Fibroblast of lung (primary cell): Measurements from ENCODE around the gene CREB5. TPM values are rescaled to one million over a fixed set of nuclear protein-coding genes. Genes with fewer than 3 reads are reported as not detected.

Source experiments
- DNase-seq, 2 donors: peaks; one replicate each; pipeline versions ENCODE4 v3.0.0 to v3.0.0-alpha.2; 2010; ENCODE audit warnings: low read depth in 2 of 2
- H2AFZ ChIP-seq: 2 replicates; pipeline ENCODE4 v1.5.1; 2012; ENCODE audit warnings: low read length, control low read depth, inconsistent platforms
- H3K27ac ChIP-seq: 2 replicates; pipeline ENCODE4 v1.5.1; 2011; ENCODE audit warnings: low read length, control low read depth; ENCODE audit not compliant: insufficient read depth
- H3K27me3 ChIP-seq: 2 replicates; pipeline ENCODE4 v1.5.1; 2011; ENCODE audit warnings: mild to moderate bottlenecking, low read length; ENCODE audit not compliant: control insufficient read depth, insufficient read depth
- H3K36me3 ChIP-seq: 2 replicates; pipeline ENCODE4 v1.5.1; 2011; ENCODE audit warnings: low read length; ENCODE audit not compliant: control insufficient read depth, insufficient read depth
- H3K4me1 ChIP-seq: 2 replicates; pipeline ENCODE4 v1.5.1; 2011; ENCODE audit warnings: low read length; ENCODE audit not compliant: control insufficient read depth, insufficient read depth; ENCODE audit errors: extremely low read depth
- H3K4me2 ChIP-seq: 2 replicates; pipeline ENCODE4 v1.5.1; 2011; ENCODE audit warnings: low read length, control low read depth; ENCODE audit not compliant: insufficient read depth; ENCODE audit errors: extremely low read depth
- H3K4me3 ChIP-seq, 4 experiments: fragments of 200-600 bp in 1 of 4; sonication (generic) in 1 of 4; replicated peaks in 1 of 4; 2 replicates each; pipeline ENCODE4 v1.5.1; 2011 to 2016; ENCODE audit warnings: low read length in 4 of 4, low read depth in 3 of 4, mild to moderate bottlenecking in 3 of 4, control low read depth in 2 of 4, inconsistent platforms in 1 of 4, mixed read lengths in 1 of 4; ENCODE audit not compliant: insufficient read depth in 1 of 4; ENCODE audit errors: control extremely low read depth in 1 of 4
- H3K79me2 ChIP-seq: 2 replicates; pipeline ENCODE4 v1.5.1; 2012; ENCODE audit warnings: mild to moderate bottlenecking, low read length, inconsistent platforms; ENCODE audit not compliant: control insufficient read depth, insufficient read depth
- H3K9ac ChIP-seq: 2 replicates; pipeline ENCODE4 v1.5.1; 2011; ENCODE audit warnings: mild to moderate bottlenecking, low read length, control low read depth; ENCODE audit not compliant: insufficient read depth
- H3K9me3 ChIP-seq: 2 replicates; pipeline ENCODE4 v1.5.1; 2012; ENCODE audit warnings: low read depth, low read length; ENCODE audit not compliant: control insufficient read depth, insufficient read depth
- H4K20me1 ChIP-seq: 2 replicates; pipeline ENCODE4 v1.5.1; 2011; ENCODE audit warnings: low read length; ENCODE audit not compliant: control insufficient read depth, insufficient read depth; ENCODE audit errors: extremely low read depth
- CTCF ChIP-seq, 2 donors: IDR thresholded peaks in 1 of 2; conservative IDR thresholded peaks in 1 of 2; 1 replicate in 1 of 2; 2 replicates in 1 of 2; pipeline ENCODE4 v1.5.1; 2011 to 2012; ENCODE audit warnings: low read length in 2 of 2, control low read depth in 1 of 2, inconsistent platforms in 1 of 2, low read depth in 1 of 2, mild to moderate bottlenecking in 1 of 2
- EZH2 ChIP-seq: IDR thresholded peaks from 2 replicates; pipeline ENCODE4 v1.5.1; 2012; ENCODE audit warnings: low read length, control low read depth, mild to moderate bottlenecking; ENCODE audit errors: missing control alignments
- polyA plus RNA-seq, 2 donors: library from polyadenylated mRNA; depleted of rRNA in 1 of 2; stranded (reverse) in 1 of 2; unstranded in 1 of 2; fragments of >200 nt; gene quantifications; 2 replicates each; pipeline ENCODE4 v1.2.1, GENCODE V29; 2011 to 2012; ENCODE audit warnings: missing spikeins in 1 of 2
- total RNA-seq: library from RNA; depleted of rRNA; stranded (reverse); fragments of >200 nt; gene quantifications from 2 replicates; pipeline ENCODE4 v1.2.1, GENCODE V29; 2014

The CREB5 gene
- total and polyA plus RNA-seq, 2 donors (not counting 1 experiment from before 2014, with no cell fraction given) = 8.2 to 28.4 TPM

GRCh38 chr7:28631995-28632394 is 219.7 kb downstream of the CREB5 start:
- Histone ChIP-seq H3K79me2 (no peaks in the 10 kb centered on the region), H3K36me3 (no peaks in the 10 kb centered on the region), H2AFZ (no peak overlapping the region), H3K9ac (no peak overlapping the region), H3K4me2 (no peak overlapping the region), H4K20me1 (no peaks in the 10 kb centered on the region), H3K27me3 (no peaks in the 10 kb centered on the region), H3K4me3 (no peak overlapping the region), H3K27ac (no peak overlapping the region), H3K4me1 (peaks cover 3% of the 10 kb centered on the region), H3K9me3 (no peaks in the 10 kb centered on the region)
- no peak for TF ChIP-seq CTCF (conservative IDR thresholded peaks at IDR 0.05 in 1 of 2, IDR thresholded peaks at IDR 0.05 in 1 of 2; ENCODE audit: low read depth in 1 of 2, low read length in 2 of 2)
- no peak for TF ChIP-seq EZH2
- DNase-seq = no peak

DNA sequence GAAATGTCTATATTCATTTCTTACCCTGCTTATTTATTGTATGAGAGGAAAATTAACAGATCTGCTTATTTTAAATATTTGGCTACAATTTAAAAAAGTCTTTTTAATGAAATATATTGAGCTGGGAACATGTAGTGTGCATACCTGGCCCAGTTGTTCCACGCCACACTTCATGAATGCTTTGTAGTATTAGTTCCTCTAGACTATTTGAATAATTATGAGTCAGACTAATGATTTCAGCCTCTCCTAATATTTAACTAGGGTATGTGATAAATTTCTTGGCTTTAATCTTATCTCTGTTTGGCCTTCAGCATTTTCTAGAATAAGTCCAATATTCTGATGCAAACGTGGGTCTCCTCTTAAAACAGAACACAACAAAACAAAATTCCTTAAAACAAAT is 226.6 kb downstream of the CREB5 start:
- H3K4me1 ChIP-seq = no peaks in the 10 kb centered on the region
- H3K79me2 ChIP-seq = no peaks in the 10 kb centered on the region
- no peaks in the 10 kb centered on the region for H3K36me3 ChIP-seq
- no peaks in the 10 kb centered on the region for H4K20me1 ChIP-seq
- H3K27ac ChIP-seq = no peak overlapping the region
- H3K4me2 ChIP-seq = no peak overlapping the region
- no peak for DNase-seq
- no peaks in the 10 kb centered on the region for H3K9me3 ChIP-seq
- no peaks in the 10 kb centered on the region for H3K27me3 ChIP-seq
- H3K9ac ChIP-seq = no peak overlapping the region
- TF ChIP-seq EZH2 (no peak), CTCF (conservative IDR thresholded peaks at IDR 0.05 in 1 of 2, IDR thresholded peaks at IDR 0.05 in 1 of 2; ENCODE audit: low read depth in 1 of 2, low read length in 2 of 2) (no peak)
- H2AFZ ChIP-seq = no peak overlapping the region
- no peak overlapping the region for H3K4me3 ChIP-seq

GRCh38 chr7:28640001-28640400 is 227.7 kb downstream of the CREB5 start:
- no peak overlapping the region for H3K27ac ChIP-seq
- no peak overlapping the region for H2AFZ ChIP-seq
- no peaks in the 10 kb centered on the region for H3K9me3 ChIP-seq
- H3K4me1 ChIP-seq = no peaks in the 10 kb centered on the region
- no peaks in the 10 kb centered on the region for H4K20me1 ChIP-seq
- no peak for TF ChIP-seq CTCF (conservative IDR thresholded peaks at IDR 0.05 in 1 of 2, IDR thresholded peaks at IDR 0.05 in 1 of 2; ENCODE audit: low read depth in 1 of 2, low read length in 2 of 2)
- no peak for TF ChIP-seq EZH2
- H3K4me3 ChIP-seq = no peak overlapping the region
- no peak for DNase-seq
- H3K36me3 ChIP-seq = no peaks in the 10 kb centered on the region
- H3K4me2 ChIP-seq = no peak overlapping the region
- no peaks in the 10 kb centered on the region for H3K27me3 ChIP-seq
- no peak overlapping the region for H3K9ac ChIP-seq
- no peaks in the 10 kb centered on the region for H3K79me2 ChIP-seq
